Activated naive CD4-positive, alpha-beta T cell treated with anti-CD3 and anti-CD28 coated beads for 36 hours (primary cell): ENCODE results near the gene FCER2. TPM values are rescaled to one million over a fixed set of nuclear protein-coding genes. Genes with fewer than 3 reads are reported as not detected.

Experiments
- CTCF ChIA-PET: fragments of 350-600 bp; sonication (Branson Sonifier 250); formaldehyde crosslinking; loops from one replicate; lab custom pipeline; 2021; ENCODE audit warnings: antibody characterized with exemption; lab: Charles Lee
- DNase-seq: peaks from one replicate; pipeline ENCODE4 v3.0.0-alpha.2; 2020
- H3K27ac Mint-ChIP-seq: one replicate; pipeline ENCODE4 v1.8.0; 2021; ENCODE audit warnings: mild to moderate bottlenecking, mixed read lengths
- H3K27me3 Mint-ChIP-seq: one replicate; pipeline ENCODE4 v1.8.0; 2021; ENCODE audit warnings: low read depth, mixed read lengths
- H3K36me3 Mint-ChIP-seq: one replicate; pipeline ENCODE4 v1.8.0; 2021; ENCODE audit warnings: low read depth, mixed read lengths
- H3K4me1 Mint-ChIP-seq: one replicate; pipeline ENCODE4 v1.8.0; 2021; ENCODE audit warnings: low read depth, mixed read lengths
- H3K4me3 Mint-ChIP-seq: one replicate; pipeline ENCODE4 v1.8.0; 2021; ENCODE audit warnings: mild to moderate bottlenecking, moderate library complexity, mixed read lengths
- H3K9me3 Mint-ChIP-seq: one replicate; pipeline ENCODE4 v1.8.0; 2021; ENCODE audit warnings: mixed read lengths
- intact Hi-C: fragments of 100-400 bp; cut with micrococcal nuclease; formaldehyde crosslinking; loops from one replicate; pipeline ENCODE4 v1.15.1; 2023
- total RNA-seq, 2 experiments: library from RNA; stranded (reverse); gene quantifications; one replicate each; pipeline ENCODE4 v1.2.3, GENCODE V29; 2021

The FCER2 gene
- total RNA-seq, 2 experiments from 2014 or later = 0.86 to 0.89 TPM

GRCh38 chr19:7692417-7693088, 9.4 kb downstream of the FCER2 start:
- CTCF ChIA-PET = no interaction called here
- intact Hi-C loops = no loop called here
- no peak for DNase-seq
- H3K27ac Mint-ChIP-seq = no peak overlapping the region
- H3K4me3 Mint-ChIP-seq = no peak overlapping the region
- H3K36me3 Mint-ChIP-seq = no peaks in the 10 kb centered on the region
- no peaks in the 10 kb centered on the region for H3K9me3 Mint-ChIP-seq
- H3K27me3 Mint-ChIP-seq = no peaks in the 10 kb centered on the region
- H3K4me1 Mint-ChIP-seq = peaks cover 2% of the 10 kb centered on the region

GRCh38 chr19:7691497-7691896, 10.4 kb downstream of the FCER2 start:
- no peaks in the 10 kb centered on the region for H3K9me3 Mint-ChIP-seq
- CTCF ChIA-PET = interaction anchor here (0.6 kb wide), 1 partner anchor 50 kb away, joined by 3 read pairs; no protein-coding TSS in a partner anchor
- H3K36me3 Mint-ChIP-seq = no peaks in the 10 kb centered on the region
- no peaks in the 10 kb centered on the region for H3K27me3 Mint-ChIP-seq
- no peak overlapping the region for H3K4me3 Mint-ChIP-seq
- no peak for DNase-seq
- intact Hi-C loops = no loop called here
- H3K27ac Mint-ChIP-seq = no peak overlapping the region
- peaks cover 2% of the 10 kb centered on the region for H3K4me1 Mint-ChIP-seq

- CTCF ChIA-PET = interaction anchor here (0.6 kb wide), 1 partner anchor 50 kb away, joined by 3 read pairs; no protein-coding TSS in a partner anchor
- H3K36me3 Mint-ChIP-seq = no peaks in the 10 kb centered on the region
- intact Hi-C loops = no loop called here
- no peak overlapping the region for H3K27ac Mint-ChIP-seq
- no peak overlapping the region for H3K4me3 Mint-ChIP-seq
- DNase-seq = no peak
- peaks cover 2% of the 10 kb centered on the region for H3K4me1 Mint-ChIP-seq
- no peaks in the 10 kb centered on the region for H3K9me3 Mint-ChIP-seq
- no peaks in the 10 kb centered on the region for H3K27me3 Mint-ChIP-seq
Observed at GRCh38 chr19:7690779-7691258, 11.1 kb downstream of the FCER2 start.

- no peaks in the 10 kb centered on the region for H3K9me3 Mint-ChIP-seq
- no peak overlapping the region for H3K4me3 Mint-ChIP-seq
- intact Hi-C loops = no loop called here
- peaks cover 2% of the 10 kb centered on the region for H3K4me1 Mint-ChIP-seq
- CTCF ChIA-PET = no interaction called here
- DNase-seq = no peak
- no peaks in the 10 kb centered on the region for H3K27me3 Mint-ChIP-seq
- no peaks in the 10 kb centered on the region for H3K36me3 Mint-ChIP-seq
- no peak overlapping the region for H3K27ac Mint-ChIP-seq
Observed at GRCh38 chr19:7689165-7689564, 12.8 kb downstream of the FCER2 start.

GRCh38 chr19:7687177-7687576, 14.8 kb downstream of the FCER2 start:
- Mint-ChIP-seq H3K36me3 (peaks cover 8% of the 10 kb centered on the region), H3K4me1 (peaks cover 5% of the 10 kb centered on the region), H3K4me3 (no peak overlapping the region), H3K27me3 (no peaks in the 10 kb centered on the region), H3K9me3 (no peaks in the 10 kb centered on the region), H3K27ac (no peak overlapping the region)
- CTCF ChIA-PET = no interaction called here
- intact Hi-C loops = no loop called here
- DNase-seq = no peak

- intact Hi-C loops = no loop called here
- no peak overlapping the region for H3K4me3 Mint-ChIP-seq
- no peaks in the 10 kb centered on the region for H3K9me3 Mint-ChIP-seq
- CTCF ChIA-PET = interaction anchor here (0.8 to 3.0 kb wide), 2 partner anchors 114 to 116 kb away, joined by 3 to 10 read pairs; no protein-coding TSS in a partner anchor
- no peak overlapping the region for H3K27ac Mint-ChIP-seq
- H3K27me3 Mint-ChIP-seq = no peaks in the 10 kb centered on the region
- peaks cover 10% of the 10 kb centered on the region for H3K36me3 Mint-ChIP-seq
- no peak for DNase-seq
- peaks cover 9% of the 10 kb centered on the region for H3K4me1 Mint-ChIP-seq
Observed at GRCh38 chr19:7685546-7686445, 16.1 kb downstream of the FCER2 start.

GRCh38 chr19:7682175-7682855, 19.6 kb downstream of the FCER2 start:
- Mint-ChIP-seq H3K27ac (peak overlapping the region; percentile 88), H3K4me3 (peak overlapping the region; percentile 92), H3K27me3 (peaks cover 6% of the 10 kb centered on the region), H3K36me3 (peaks cover 10% of the 10 kb centered on the region), H3K9me3 (no peaks in the 10 kb centered on the region), H3K4me1 (peaks cover 34% of the 10 kb centered on the region)
- no peak for DNase-seq
- CTCF ChIA-PET = interaction anchor here (4.0 kb wide), 1 partner anchor 117 kb away, joined by 52 read pairs; no protein-coding TSS in a partner anchor
- intact Hi-C loops = no loop called here

GRCh38 chr19:7681340-7682174, 20.4 kb downstream of the FCER2 start:
- CTCF ChIA-PET = interaction anchor here (0.6 to 4.0 kb wide), 44 partner anchors 11 to 612 kb away, joined by 3 to 52 read pairs (median 4); partner anchors contain the start of genes ARHGEF18, CD209, PET100 and RETN

GRCh38 chr19:7680606-7681339, 21.2 kb downstream of the FCER2 start, which contains the start of gene TRAPPC5:
Gene TRAPPC5, plus strand, starts transcription at chr19:7680833. Its CDS starts 1,421 bp downstream, at chr19:7682254.
- intact Hi-C loops = loop anchor here (1.0 to 2.0 kb wide), 8 partner anchors 22 to 578 kb away; partner anchors contain the start of genes PET100, SNAPC2 and XAB2
- CTCF ChIA-PET = interaction anchor here (0.6 to 4.0 kb wide), 47 partner anchors 10 to 612 kb away, joined by 3 to 52 read pairs (median 4); partner anchors contain the start of genes ARHGEF18, CD209, PET100 and RETN
- no peaks in the 10 kb centered on the region for H3K9me3 Mint-ChIP-seq
- peak; percentile 86 for DNase-seq
- H3K36me3 Mint-ChIP-seq = peaks cover 10% of the 10 kb centered on the region
- H3K4me1 Mint-ChIP-seq = peaks cover 48% of the 10 kb centered on the region
- peak within 1 kb of the TSS; percentile 92 for H3K4me3 Mint-ChIP-seq
- H3K27ac Mint-ChIP-seq = peak within 1 kb of the TSS; percentile 88
- peaks cover 15% of the 10 kb centered on the region for H3K27me3 Mint-ChIP-seq

More at GRCh38 chr19:7681340-7682174, 20.4 kb downstream of the FCER2 start:
- no peaks in the 10 kb centered on the region for H3K9me3 Mint-ChIP-seq
- H3K4me3 Mint-ChIP-seq = peak overlapping the region; percentile 92
- peak; percentile 96 for DNase-seq
- intact Hi-C loops = loop anchor here (1.0 to 2.0 kb wide), 5 partner anchors 24 to 579 kb away; partner anchors contain the start of gene SNAPC2
- H3K27me3 Mint-ChIP-seq = peaks cover 12% of the 10 kb centered on the region
- H3K27ac Mint-ChIP-seq = peak overlapping the region; percentile 88
- H3K36me3 Mint-ChIP-seq = peaks cover 10% of the 10 kb centered on the region
- peaks cover 41% of the 10 kb centered on the region for H3K4me1 Mint-ChIP-seq

GRCh38 chr19:7679771-7680605, 21.9 kb downstream of the FCER2 start:
- CTCF ChIA-PET = interaction anchor here (0.6 to 4.0 kb wide), 24 partner anchors 9 to 611 kb away, joined by 3 to 52 read pairs (median 5); partner anchors contain the start of genes ARHGEF18, MCOLN1, PET100 and RETN
- Mint-ChIP-seq H3K36me3 (peaks cover 10% of the 10 kb centered on the region), H3K4me3 (peak overlapping the region; percentile 51), H3K27ac (peak overlapping the region; percentile 50), H3K4me1 (peaks cover 50% of the 10 kb centered on the region), H3K9me3 (no peaks in the 10 kb centered on the region), H3K27me3 (peaks cover 17% of the 10 kb centered on the region)
- intact Hi-C loops = loop anchor here (1.0 to 5.0 kb wide), 7 partner anchors 22 to 577 kb away; partner anchors contain the start of genes PET100, SNAPC2 and XAB2
- no peak for DNase-seq
